Dendritic cell treated with granulocyte-macrophage colony-stimulating factor and Interleukin-4, amounts not matched to agents 40 ng/mL and 50 ng/mL, for 4 days (primary cell): ENCODE results near the gene PRRT4.
A peak's percentile ranks its signal among the peaks of the same experiment; 100 is the strongest.

Experiments used
- H3K27ac Mint-ChIP-seq: one replicate; pipeline ENCODE4 v1.8.0; 2022; ENCODE audit warnings: mild to moderate bottlenecking, mixed read lengths
- H3K27me3 Mint-ChIP-seq: one replicate; pipeline ENCODE4 v1.8.0; 2022; ENCODE audit warnings: mild to moderate bottlenecking, mixed read lengths
- H3K36me3 Mint-ChIP-seq: one replicate; pipeline ENCODE4 v1.8.0; 2022; ENCODE audit warnings: low read depth, mixed read lengths
- H3K4me1 Mint-ChIP-seq: one replicate; pipeline ENCODE4 v1.8.0; 2022; ENCODE audit warnings: low read depth, mixed read lengths
- H3K4me3 Mint-ChIP-seq: one replicate; pipeline ENCODE4 v1.8.0; 2022; ENCODE audit warnings: mild to moderate bottlenecking, moderate library complexity, mixed read lengths
- H3K9me3 Mint-ChIP-seq: one replicate; pipeline ENCODE4 v1.8.0; 2022; ENCODE audit warnings: mixed read lengths
- intact Hi-C: fragments of 100-400 bp; cut with micrococcal nuclease; formaldehyde crosslinking; loops from one replicate; pipeline ENCODE4 v1.15.0; 2022

PRRT4 gene

DNA sequence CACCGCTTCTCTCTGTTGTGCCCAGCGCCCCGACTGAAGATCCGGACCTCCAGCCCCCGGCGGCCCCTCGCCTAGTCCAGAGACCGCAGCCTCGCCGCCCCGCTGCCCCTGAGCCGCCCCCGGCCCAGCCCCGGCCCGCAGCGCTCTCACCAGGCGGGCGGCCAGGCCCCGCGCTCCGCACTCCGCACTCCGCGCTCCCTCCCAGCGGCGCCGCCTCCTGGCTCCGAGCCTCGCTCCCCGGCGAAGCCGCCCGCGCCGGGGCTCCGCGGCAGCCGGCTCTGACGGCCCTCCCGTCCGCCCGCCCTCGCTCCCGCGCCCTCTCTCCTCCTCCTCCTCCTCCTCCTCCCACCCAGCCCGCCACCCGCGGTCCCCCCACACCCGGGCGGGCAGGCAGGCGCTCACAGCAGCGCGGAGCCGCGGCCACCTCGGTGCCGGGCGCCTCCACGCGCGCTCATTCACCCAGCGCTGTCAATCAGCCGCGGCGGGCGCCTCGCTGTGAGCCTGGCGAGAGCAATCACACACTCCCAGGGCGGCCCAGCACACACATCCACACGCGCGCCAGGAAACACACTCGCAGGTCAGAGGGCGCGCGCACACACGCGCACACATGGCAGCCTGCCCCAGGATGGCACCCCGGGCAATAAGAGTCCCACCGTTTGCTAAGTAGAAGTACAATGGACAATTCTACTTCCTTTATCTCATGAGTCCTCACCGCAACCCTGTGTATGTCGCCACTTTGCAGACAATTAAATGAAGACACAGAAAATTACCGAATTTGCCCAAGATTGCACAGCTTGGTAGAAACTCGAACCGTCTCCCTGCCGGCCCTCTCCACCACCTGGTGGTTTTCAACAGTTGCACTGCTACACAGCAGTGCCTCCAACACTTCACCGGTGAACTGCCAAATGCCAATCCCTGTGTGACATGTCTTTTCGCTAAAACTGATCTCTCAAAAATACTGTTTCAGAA, at the start of gene PRRT4:
TSS of gene PRRT4 (minus strand) at position 280 of the 969 bp plus-strand sequence.
- Mint-ChIP-seq H3K4me1 (peaks cover 59% of the 10 kb centered on the region), H3K9me3 (no peaks in the 10 kb centered on the region), H3K27ac (peak within 1 kb of the TSS; percentile 25), H3K4me3 (peak within 1 kb of the TSS; percentile 80), H3K36me3 (no peaks in the 10 kb centered on the region), H3K27me3 (peaks cover 54% of the 10 kb centered on the region)
- intact Hi-C loops: no loop called here

DNA sequence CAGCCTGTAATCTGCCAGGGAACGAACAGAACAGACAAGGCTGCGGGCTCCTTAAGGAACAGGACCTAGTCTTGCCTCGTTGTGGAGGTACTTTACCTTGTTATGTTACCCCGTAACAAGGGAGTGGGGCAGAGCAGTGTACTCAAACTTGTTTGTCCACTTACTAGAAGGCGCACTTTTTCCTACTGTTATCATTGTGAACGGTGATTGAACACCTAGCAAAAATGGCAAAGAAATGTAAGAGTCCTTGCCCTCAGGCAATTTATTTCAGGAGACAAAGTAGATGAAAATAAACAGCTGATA, 48.9 kb upstream of the PRRT4 start:
- Mint-ChIP-seq H3K9me3 (no peaks in the 10 kb centered on the region), H3K36me3 (peaks cover 25% of the 10 kb centered on the region)
- intact Hi-C loops: no loop called here

DNA sequence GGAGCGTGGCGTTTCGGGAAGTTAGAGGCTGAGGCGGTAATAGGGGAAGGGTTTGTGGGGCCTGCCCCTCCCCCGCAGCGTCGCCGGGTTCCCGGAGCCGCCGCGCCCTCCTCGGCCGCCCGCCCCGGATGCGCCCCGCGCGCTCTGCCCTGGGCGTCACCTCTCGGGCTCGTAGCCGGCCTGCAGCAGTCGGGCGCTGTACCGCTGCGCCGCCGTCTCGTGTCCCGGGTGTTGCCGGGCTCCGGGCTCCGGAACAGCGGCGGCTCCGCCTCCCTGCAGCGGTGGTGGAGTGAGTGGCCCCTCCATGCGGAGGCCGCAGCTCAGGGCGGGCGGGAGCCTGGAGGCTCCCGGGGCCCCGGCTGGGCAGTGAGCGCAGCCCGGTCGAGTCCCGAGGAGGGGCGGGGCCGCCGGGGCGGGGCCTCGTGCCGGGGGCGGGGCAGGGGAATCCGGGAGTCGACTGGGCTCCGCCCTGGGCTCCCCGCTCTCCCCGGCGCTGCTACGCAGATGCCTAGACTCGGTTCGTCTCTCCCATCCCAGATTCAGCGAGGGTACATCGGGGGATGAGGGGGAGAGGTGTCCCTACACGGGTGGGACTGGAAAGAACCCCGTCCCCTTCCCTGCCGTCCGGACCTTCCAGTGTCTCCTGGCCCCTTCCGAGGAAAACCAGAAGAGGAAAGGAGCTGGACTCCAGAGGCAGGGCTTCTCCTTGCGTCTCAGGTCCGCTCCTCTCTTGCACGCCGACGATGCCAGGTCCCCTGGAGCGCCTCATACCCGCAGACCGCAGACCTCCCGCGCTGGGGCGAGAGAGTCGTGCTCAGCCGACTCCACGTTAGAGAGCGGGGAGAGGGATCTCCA, 48.3 kb upstream of the PRRT4 start, which contains the start of gene IMPDH1:
TSS of gene IMPDH1 (minus strand) at position 387 of the 855 bp plus-strand sequence. CDS start at position 306, 81 bp downstream.
- Mint-ChIP-seq H3K27ac (peak within 1 kb of the TSS; percentile 96), H3K9me3 (no peaks in the 10 kb centered on the region), H3K4me1 (peaks cover 37% of the 10 kb centered on the region), H3K27me3 (peaks cover 4% of the 10 kb centered on the region), H3K36me3 (peaks cover 31% of the 10 kb centered on the region), H3K4me3 (peak within 1 kb of the TSS; percentile 93)
- intact Hi-C loops: no loop called here

More for the DNA sequence above, 48.9 kb upstream of the PRRT4 start:
- H3K4me1 Mint-ChIP-seq: peaks cover 31% of the 10 kb centered on the region
- H3K27me3 Mint-ChIP-seq: peaks cover 4% of the 10 kb centered on the region
- peak overlapping the region; percentile 93 for H3K4me3 Mint-ChIP-seq
- peak overlapping the region; percentile 96 for H3K27ac Mint-ChIP-seq

DNA sequence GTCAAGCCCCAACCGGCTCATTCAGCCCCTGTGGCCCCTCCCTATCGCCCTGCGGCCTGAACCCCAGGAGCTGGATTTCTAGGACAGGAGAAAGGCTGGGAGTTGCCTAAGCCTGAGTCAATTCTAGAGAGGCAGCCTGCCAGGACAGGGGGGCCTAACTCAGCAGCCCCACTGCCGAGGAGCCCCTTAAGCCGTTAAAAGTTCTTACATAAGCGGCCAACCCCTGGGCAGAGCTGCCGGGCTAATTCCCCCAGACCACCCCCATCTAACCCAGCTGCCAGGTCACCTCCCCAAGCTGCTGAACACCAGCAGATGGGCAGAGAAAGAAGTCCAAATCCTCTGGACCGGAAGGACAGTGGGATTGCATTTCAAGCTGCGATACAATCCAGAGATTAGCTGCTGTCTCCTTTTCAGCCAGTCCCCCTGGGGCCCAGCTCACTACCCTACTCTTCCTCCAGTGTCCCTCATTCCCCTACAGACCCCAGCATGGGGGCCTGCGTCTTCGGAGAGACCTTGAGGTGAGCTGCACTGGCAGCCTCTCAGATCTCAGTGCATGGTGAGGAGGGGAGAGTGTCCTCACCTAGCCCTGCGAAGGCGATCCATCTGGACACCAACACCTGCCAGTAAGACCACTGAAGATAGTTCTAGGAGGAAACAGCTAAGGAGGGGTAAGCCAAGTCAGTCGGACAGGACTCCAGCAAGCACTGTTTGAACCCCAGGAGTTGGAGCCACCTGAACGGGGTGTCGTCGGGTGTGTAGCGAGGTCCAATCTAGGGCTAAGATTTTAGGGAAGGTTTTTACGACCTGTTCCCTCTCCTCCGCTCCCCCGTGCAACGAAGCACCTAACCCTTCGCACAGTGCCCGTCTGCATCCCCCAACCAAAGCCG, 47.5 kb upstream of the PRRT4 start:
- Mint-ChIP-seq H3K4me3 (peak overlapping the region; percentile 93), H3K4me1 (peaks cover 46% of the 10 kb centered on the region), H3K9me3 (no peaks in the 10 kb centered on the region), H3K36me3 (peaks cover 39% of the 10 kb centered on the region), H3K27me3 (peaks cover 4% of the 10 kb centered on the region), H3K27ac (peak overlapping the region; percentile 96)
- intact Hi-C loops: no loop called here

DNA sequence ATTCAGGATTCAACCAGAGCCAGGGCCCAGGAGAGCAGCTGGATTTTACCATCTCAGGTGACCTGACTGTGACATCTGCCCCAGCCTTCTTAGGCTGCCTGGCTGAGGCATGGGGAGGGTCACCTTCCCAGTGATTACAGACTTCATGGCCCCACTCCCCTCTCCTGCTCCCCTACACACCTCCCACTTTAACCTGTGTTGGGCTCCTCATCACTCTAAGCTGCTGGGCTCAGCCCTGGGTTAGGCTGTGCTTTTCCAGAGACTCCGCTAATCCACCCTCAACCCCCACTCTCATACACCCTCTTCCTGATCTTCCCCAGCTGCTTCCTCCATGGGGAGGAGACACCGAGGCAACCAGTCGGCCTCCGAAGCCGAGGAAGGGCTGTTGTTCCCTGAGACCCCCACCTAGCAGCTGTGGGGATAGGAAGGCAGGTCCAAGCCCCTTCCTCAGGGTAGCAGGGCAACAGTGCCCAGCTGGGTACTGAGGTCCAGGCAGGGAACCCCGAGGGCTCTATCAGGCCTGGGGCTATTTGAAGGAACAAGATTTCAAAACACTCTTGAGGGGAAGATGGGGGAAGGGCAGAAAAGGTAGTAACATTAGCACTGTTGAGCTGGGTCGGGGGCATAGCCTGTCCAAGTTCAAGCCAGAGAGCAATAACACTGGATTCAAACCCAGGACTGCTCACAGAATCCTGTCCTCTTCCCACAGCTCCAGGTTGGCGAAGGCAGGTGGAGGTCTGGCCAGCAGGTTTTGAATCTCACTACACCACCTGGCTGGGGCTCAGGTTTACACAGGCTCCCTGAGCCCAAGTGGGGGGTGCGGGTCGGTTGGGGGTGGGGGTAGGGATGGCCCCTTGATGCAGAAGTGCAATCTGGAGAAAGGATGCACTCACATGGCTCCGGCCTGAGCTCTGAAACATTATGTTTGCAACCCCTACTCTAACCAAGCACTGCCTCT, 46.5 kb upstream of the PRRT4 start:
- Mint-ChIP-seq H3K9me3 (no peaks in the 10 kb centered on the region), H3K4me3 (peak overlapping the region; percentile 93), H3K4me1 (peaks cover 55% of the 10 kb centered on the region), H3K36me3 (peaks cover 48% of the 10 kb centered on the region), H3K27ac (peak overlapping the region; percentile 96), H3K27me3 (peaks cover under 1% of the 10 kb centered on the region)
- intact Hi-C loops: no loop called here

DNA sequence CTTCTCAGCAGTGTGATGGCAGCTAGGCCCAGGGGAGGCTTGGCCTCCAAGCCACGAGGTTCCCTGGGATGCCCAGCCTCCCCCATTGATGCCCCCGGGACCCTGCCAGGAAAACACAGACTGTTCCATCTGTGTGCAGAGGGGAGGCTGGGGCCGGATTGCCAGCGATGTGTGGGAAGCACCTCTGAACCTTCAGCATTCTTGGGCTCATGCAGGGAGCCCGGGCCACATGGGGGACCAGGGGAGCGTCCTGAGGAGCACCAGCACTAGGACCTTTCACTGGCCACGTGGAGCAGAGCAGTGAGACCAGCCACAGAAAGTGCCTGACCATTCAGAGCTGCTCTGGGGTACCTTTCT, 45.7 kb upstream of the PRRT4 start:
- Mint-ChIP-seq H3K9me3 (no peaks in the 10 kb centered on the region), H3K4me1 (peaks cover 59% of the 10 kb centered on the region), H3K4me3 (peak overlapping the region; percentile 93), H3K27ac (peak overlapping the region; percentile 96), H3K36me3 (peaks cover 56% of the 10 kb centered on the region), H3K27me3 (no peaks in the 10 kb centered on the region)
- intact Hi-C loops: no loop called here

DNA sequence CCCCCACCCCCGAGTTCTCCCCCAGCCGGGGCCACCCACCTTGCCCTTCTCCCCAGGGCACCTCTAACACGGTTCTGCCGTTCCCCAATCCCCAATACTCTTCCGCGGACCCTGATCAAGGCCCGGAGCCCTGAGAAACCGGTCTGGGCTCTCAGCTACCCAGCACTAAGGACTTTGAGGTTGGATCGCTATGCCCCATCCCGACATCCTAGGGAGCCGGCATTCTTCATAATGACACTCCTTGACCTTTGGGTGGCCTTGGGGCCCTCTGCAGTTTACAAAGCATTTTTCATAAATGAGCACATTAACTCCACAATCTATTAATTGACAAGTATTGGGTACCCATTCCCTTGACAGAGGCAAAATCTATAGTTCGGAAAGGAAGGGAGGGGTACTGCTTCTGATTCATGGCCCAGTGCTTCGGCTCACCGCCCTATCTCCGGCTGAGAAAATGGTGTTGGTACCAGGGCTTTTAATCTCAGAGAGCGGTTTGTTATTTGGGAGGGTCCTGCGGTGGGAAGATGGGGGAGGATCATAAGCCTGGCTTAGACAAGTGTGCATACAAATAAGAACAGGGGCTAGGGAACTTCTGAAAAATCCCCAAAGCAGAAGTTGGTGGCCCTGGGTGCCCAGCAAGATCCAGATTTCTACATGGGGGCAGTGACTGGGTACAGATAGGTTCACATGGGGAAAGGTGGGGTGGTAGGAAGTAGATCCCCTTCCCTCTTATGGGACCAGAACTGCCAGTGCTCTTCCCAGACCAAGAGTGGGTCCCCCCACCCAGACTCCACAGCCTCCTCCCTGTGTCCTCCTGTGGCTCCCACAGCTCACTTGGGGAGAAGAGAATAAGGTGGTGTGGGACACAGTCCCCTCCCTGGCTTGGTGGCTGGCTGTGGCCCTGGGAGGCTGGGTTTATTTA, 45.1 kb upstream of the PRRT4 start:
- peak overlapping the region; percentile 93 for H3K4me3 Mint-ChIP-seq
- peaks cover 62% of the 10 kb centered on the region for H3K36me3 Mint-ChIP-seq
- no peaks in the 10 kb centered on the region for H3K9me3 Mint-ChIP-seq
- H3K4me1 Mint-ChIP-seq: peaks cover 59% of the 10 kb centered on the region
- H3K27me3 Mint-ChIP-seq: no peaks in the 10 kb centered on the region
- intact Hi-C loops: no loop called here
- peak overlapping the region; percentile 96 for H3K27ac Mint-ChIP-seq

DNA sequence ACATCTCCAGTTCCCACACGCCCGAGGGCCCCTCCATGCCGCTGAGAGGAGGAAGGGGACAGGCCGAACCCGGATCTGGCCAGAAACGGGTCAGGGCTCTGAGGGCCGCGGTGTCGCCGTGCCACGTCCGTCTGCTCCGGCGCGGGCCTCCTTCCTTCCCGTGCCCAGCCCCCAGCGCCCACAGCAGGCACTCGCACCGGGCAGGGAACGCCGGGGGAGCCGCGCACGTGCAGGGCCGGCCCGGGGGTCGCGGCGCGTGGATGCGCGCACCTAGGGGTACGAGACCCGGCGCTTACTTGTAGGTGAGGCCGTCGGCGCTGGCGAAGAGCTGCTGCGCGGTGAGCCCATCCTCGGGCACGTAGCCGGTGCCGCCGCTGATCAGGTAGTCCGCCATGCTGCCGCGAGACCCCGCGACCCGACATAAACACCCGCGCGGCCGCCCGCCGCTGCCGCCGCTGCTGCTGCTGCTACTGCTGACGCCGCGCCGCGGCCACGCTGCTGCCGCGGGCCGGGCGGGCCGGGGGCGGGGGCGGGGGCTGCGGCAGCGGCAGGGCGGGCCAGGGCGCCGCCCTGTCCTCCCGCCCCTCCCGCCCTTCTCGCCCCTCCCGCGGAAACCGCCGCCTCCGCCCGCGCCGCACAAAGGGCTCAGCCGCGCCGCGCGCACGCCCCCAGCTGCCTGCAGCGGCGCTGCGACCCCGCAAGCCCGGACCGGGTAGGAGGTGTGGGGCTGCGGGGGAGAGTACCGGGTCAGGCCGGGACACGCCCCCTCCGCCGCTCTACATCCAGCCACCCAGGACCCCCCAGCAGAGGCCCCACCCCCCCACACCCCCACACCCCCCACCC, 44.2 kb upstream of the PRRT4 start:
- H3K4me3 Mint-ChIP-seq: peak overlapping the region; percentile 93
- peak overlapping the region; percentile 96 for H3K27ac Mint-ChIP-seq
- H3K36me3 Mint-ChIP-seq: peaks cover 71% of the 10 kb centered on the region
- H3K9me3 Mint-ChIP-seq: no peaks in the 10 kb centered on the region
- no peaks in the 10 kb centered on the region for H3K27me3 Mint-ChIP-seq
- H3K4me1 Mint-ChIP-seq: peaks cover 52% of the 10 kb centered on the region
- intact Hi-C loops: no loop called here

DNA sequence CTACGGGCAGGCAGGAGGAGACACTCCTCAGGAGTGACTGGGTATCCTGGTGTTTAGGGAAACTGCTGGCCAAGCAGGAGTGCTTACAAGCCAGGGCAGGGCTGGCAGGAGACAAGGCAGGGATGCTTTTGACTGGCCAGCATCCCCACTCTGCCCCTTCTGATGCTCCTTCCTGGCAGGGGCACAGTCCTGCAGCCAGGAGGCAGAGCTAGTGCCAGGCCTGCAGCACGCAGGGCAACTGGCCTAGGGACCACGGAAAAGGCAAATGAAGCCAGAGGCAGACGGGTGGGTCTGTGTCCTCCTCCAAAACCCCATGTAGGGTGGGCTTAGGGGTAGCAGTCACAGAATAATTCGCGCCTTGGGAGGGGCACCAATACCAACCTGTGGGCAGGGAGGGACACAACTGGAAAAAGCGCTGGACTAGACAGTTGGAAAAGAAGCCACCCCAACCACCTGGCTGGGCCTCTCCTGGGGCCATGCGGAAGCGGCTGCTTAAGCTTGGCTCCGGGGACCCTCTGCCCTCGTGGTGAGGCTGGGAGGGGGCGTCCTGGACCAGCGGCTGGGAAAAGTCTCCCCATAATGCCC, 43.5 kb upstream of the PRRT4 start:
- Mint-ChIP-seq H3K4me3 (peak overlapping the region; percentile 80), H3K4me1 (peaks cover 52% of the 10 kb centered on the region), H3K9me3 (no peaks in the 10 kb centered on the region), H3K27me3 (no peaks in the 10 kb centered on the region), H3K36me3 (peaks cover 73% of the 10 kb centered on the region), H3K27ac (peak overlapping the region; percentile 96)
- intact Hi-C loops: no loop called here

DNA sequence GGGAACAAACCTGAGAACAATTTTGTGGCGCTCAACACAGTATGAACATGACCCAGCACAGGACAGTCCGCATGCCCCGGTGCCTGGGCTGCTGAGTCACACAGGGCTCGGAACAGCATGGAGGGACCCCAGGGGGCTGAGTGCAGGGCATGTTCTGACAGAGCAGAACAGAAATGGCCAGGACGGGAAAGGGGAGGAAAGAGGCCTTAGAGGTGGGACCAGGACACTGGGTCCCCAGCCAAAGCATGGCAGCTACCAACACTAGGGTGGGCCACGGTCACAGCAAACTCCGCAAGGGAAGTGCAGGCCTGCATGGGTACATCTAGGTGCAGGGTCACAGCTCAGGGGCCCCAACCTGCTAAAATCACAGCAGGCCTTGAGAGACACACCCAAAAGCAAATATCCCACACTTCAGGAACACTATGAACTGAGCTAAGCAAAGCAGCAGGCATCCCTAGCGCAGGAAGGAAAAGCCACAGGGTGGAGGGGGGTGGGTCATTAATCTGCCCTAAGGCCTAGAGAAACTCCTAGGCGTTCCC, 42.7 kb upstream of the PRRT4 start:
- Mint-ChIP-seq H3K4me1 (peaks cover 52% of the 10 kb centered on the region), H3K4me3 (peak overlapping the region; percentile 80), H3K36me3 (peaks cover 76% of the 10 kb centered on the region), H3K9me3 (no peaks in the 10 kb centered on the region), H3K27me3 (no peaks in the 10 kb centered on the region), H3K27ac (peak overlapping the region; percentile 50)
- intact Hi-C loops: no loop called here

DNA sequence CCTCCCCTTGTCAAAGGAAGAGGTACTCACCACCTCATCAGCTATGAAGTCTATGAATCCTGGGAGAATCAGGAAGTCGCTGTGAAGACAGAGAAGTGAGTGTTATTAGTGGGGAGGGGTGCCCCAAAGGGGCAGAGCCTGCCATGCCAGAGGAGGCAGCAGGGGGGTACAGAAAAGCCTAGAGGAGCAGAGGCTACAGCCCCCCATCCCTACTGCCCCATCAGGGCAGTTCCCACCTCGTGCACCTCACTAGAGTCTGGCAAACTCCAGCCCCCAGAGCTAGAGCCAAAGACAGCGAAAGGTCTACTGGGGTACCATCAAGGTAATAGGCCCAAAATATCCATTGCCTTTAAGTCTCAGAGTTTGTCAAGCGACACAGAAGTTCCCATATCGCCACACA, 42.2 kb upstream of the PRRT4 start:
- Mint-ChIP-seq H3K9me3 (no peaks in the 10 kb centered on the region), H3K36me3 (peaks cover 76% of the 10 kb centered on the region), H3K4me1 (peaks cover 52% of the 10 kb centered on the region)

More for the DNA sequence above, 42.2 kb upstream of the PRRT4 start:
- H3K4me3 Mint-ChIP-seq: peak overlapping the region; percentile 80
- H3K27me3 Mint-ChIP-seq: no peaks in the 10 kb centered on the region
- H3K27ac Mint-ChIP-seq: peak overlapping the region; percentile 50
- intact Hi-C loops: no loop called here
